Stomach (tissue), 4 donors: ENCODE results near the gene RPL15.

ENCODE experiments used
- CTCF ChIP-seq, 7 experiments: fragments of 450-650 bp in 4 of 7; fragments of 200-600 bp in 3 of 7; sonication (generic) in 3 of 7; IDR thresholded peaks; one replicate each; pipeline ENCODE4 v1.5.1; 2016 to 2019; ENCODE audit warnings: antibody characterized with exemption in 7 of 7, control low read depth in 2 of 7, mild to moderate bottlenecking in 1 of 7
- EP300 ChIP-seq: sonication (generic); formaldehyde crosslinking; IDR thresholded peaks from one replicate; pipeline ENCODE4 v1.6.1; 2017; ENCODE audit warnings: antibody characterized with exemption
- POLR2A ChIP-seq, 4 donors: fragments of 450-650 bp; IDR thresholded peaks; one replicate each; pipeline ENCODE4 v1.6.1; 2016; ENCODE audit warnings: antibody characterized with exemption in 4 of 4, control low read depth in 2 of 4, mild to moderate bottlenecking in 1 of 4, moderate library complexity in 1 of 4
- POLR2AphosphoS5 ChIP-seq, 3 donors: sonication (generic); formaldehyde crosslinking; IDR thresholded peaks; one replicate each; pipeline ENCODE4 v1.6.1; 2016; ENCODE audit warnings: antibody characterized with exemption in 3 of 3

DNA sequence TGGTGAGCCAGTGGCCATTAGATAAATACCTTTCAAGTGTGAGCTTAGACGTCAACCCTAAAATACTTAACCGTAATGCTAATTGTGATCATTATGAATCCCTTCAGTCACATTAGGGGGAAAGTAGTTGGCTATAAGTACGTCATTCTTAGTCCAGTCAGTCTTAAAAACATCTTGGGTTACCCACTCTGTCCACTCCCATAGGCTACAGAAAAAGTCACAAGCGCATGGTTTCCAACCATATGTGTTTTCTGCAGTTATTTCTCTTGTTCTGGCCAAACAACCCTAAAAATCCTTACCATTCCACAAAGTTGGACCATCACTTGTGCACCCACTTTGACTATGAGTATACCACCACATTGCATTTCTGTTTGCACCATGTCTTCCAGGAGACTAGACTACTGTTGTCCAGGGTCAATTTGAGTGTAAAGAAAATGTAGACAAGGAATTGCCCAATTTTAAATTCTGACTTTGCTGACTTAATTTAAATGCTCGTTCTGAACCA lies 3.3 kb downstream of the RPL15 start:
- no peak for TF ChIP-seq CTCF (IDR thresholded peaks at IDR 0.05)
- no peak for TF ChIP-seq POLR2A (IDR thresholded peaks at IDR 0.05)
- TF ChIP-seq POLR2AphosphoS5 (IDR thresholded peaks at IDR 0.05): no peak
- no peak for TF ChIP-seq EP300
